HS-27A (cell line): Measurements from ENCODE around the gene CERT1.

Experiments
- DNase-seq: peaks from one replicate; pipeline ENCODE4 v3.0.0-alpha.2; 2012; ENCODE audit warnings: low read depth, missing footprints

CERT1 gene

GRCh38 chr5:75389430-75389829 is 122.0 kb downstream of the CERT1 start:
- no peak for DNase-seq

DNA sequence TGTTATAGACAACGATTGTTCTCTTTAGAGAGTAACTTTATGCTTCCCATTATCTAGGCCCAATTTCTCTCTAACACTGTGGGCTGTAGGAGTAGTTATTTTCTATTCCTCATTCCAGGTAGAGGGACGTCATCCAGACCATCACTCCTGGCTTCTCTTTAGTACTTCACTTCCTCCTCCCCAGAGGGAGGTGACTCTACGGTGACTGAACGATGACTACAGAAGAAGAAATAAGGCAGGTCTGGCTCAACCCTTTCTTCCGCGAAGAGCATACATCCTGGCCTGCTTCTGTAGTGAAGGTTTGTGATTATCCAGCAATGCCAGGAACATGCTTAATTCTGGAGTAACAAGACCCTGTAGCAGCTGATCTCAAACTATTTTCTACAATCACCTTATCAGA is 123.6 kb downstream of the CERT1 start:
- no peak for DNase-seq

DNA sequence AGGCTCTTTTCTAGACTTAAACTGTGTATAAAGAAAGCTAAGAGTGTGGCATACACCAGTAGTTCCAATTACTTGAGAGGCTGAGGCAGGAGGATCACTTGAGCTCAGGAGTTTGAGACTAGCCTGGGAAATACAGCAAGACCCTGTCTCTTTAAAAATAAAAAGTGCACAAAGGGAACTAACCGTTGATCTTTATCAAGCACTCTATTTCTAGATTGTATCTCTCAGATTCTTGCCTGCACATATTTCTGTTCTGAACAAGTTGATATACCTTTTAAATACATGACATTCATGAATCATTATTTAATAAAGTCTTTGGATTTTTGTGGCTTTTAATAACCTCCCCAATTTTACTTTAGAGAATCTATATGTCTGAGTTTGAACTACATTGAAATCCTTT is 127.2 kb downstream of the CERT1 start:
- DNase-seq = no peak

DNA sequence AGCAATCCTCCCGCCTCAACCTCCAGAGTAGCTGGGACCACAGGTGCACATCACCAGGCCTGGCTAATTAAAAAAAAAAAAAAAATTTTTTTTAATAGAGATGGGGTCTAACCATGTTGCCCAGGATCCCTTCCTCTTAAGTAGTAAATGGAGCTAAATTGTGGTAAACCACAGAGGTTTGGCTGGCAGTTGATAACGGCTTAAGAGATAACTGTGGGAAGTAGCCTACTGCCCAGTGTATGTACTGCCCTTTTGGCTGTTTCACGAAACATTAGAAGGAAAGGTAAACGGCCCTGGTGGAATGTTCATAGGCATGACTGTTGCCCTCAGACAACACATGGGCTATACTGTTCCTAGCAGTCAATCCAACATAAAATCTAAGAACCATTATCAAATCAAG is 130.0 kb downstream of the CERT1 start:
- DNase-seq = no peak

- DNase-seq = no peak
Measured at GRCh38 chr5:75380099-75380498, 131.3 kb downstream of the CERT1 start.

- DNase-seq = no peak
Measured at GRCh38 chr5:75375414-75375813, 136.0 kb downstream of the CERT1 start.

GRCh38 chr5:75374394-75374814 is 137.0 kb downstream of the CERT1 start:
- DNase-seq = no peak

GRCh38 chr5:75373862-75374261 is 137.6 kb downstream of the CERT1 start:
- no peak for DNase-seq

DNA sequence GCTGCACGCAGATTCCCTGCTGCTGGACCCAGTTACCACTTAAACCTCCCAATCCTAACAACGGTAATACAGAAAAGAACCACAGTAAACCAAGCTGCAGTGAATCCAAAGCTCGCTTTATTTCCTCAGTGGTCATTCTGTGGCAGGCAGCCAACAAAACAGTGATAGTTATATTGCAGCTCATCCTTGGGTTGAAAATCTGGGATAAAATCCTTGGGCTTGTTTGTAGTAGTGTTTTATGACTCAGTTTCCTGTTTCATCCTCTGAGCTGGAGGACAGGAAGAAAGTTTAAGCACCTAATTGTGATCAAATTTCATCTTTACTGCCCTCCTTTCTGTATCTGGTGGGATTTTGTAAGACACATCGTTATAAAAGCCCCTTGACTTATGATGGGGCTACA is 143.0 kb downstream of the CERT1 start:
- no peak for DNase-seq

GRCh38 chr5:75367401-75367800 is 144.0 kb downstream of the CERT1 start:
- DNase-seq = no peak

- DNase-seq = no peak
Measured at GRCh38 chr5:75366787-75367186, 144.6 kb downstream of the CERT1 start.

GRCh38 chr5:75365740-75366139 is 145.7 kb downstream of the CERT1 start:
- no peak for DNase-seq

GRCh38 chr5:75364571-75365280 is 146.7 kb downstream of the CERT1 start:
- no peak for DNase-seq

GRCh38 chr5:75363726-75364495 is 147.5 kb downstream of the CERT1 start:
- DNase-seq = no peak

- DNase-seq = no peak
Measured at GRCh38 chr5:75363111-75363510, 148.3 kb downstream of the CERT1 start.

DNA sequence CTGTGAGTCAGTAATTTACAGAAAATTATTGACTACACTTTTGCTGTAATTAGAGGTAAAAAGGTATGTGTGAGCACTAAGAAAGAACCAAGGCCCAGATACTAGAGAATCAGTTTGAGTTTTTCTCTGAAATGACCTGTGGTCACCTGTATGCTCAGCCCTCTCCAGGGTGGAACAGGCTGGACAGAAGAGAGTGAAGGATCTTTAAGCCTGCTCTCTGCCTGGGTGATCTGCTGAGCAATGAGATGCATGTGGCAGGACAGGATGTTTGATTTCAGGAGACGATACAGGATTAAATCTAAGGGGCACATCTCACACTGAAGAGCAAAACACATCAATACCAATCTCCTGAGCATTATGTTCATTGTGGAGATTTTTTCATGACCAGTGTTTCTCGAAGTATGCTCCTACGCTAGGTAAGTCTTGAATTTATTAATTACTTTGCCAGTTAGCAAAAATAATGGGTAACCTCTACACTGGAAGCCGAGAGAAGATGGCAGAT is 148.9 kb downstream of the CERT1 start:
- DNase-seq = no peak

DNA sequence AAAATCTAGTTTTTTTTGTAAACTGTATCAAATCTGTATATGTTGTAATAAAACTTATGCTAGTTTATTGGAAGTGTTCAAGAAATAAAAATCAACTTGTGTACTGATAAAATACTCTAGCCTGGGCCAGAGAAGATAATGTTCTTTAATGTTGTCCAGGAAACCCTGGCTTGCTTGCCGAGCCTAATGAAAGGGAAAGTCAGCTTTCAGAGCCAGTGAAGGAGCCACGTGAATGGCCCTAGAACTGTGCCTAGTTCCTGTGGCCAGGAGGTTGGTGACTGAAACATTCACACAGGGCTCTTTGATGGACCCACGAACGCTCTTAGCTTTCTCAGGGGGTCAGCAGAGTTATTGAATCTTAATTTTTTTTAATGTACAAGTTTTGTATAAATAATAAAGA is 150.1 kb downstream of the CERT1 start:
- no peak for DNase-seq

- DNase-seq = no peak
Measured at GRCh38 chr5:75358117-75358516, 153.3 kb downstream of the CERT1 start.

DNA sequence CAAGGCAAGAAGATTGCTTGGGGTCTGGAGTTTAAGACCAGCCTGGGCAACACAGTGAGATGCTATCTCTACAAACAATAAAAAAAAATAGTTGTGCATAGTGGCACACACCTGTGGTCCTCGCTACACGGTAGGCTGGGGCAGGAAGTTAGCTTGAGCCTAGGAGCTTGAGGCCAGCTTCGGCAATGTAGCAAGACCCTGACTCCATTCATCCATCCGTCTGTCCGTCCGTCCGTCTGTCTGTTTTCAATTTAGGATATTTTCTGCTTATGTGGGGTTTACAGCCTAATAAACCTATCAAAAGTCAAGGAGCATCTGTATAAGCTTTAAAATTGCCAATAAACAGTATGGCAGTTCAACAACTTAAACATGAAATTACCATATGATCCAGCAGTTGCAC is 154.7 kb downstream of the CERT1 start:
- DNase-seq = no peak

DNA sequence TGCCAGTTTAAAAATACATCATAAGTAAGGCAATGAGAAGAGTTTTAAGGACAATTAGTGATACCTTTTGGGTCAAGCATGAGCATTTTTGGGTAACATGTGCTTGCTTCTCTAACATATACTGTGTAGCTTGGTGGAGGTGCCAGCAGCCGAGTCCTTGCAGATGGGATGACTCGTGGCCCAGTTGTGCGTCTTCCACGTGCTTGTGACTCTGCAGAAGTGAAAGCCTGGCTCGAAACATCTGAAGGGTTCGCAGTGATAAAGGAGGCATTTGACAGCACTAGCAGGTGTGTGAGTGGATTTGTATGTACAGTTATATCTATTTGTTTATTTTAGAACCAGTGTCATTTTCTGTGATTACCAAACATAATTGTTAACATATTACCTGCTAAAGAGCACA is 156.2 kb downstream of the CERT1 start:
- DNase-seq = no peak

- no peak for DNase-seq
Measured at GRCh38 chr5:75351139-75351926, 160.1 kb downstream of the CERT1 start.

- no peak for DNase-seq
Measured at GRCh38 chr5:75349663-75350062, 161.8 kb downstream of the CERT1 start.

DNA sequence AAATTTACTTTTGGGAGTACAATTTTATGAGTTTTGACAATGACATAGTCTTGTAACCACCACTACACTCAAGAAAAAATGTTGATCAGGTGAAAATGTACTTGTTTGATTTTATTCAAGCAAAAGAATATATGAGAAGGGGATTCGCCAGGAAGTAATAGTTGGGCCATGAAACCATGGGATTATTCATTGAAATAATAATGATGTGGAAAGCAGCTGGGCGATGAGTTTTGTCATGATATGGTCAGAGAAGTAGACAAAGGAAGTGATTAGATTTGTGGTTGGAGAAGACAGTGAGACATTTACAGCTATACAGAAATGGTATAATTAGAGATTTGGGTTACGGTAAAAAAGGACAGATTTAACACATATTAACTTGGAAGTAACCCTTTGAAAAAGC is 163.2 kb downstream of the CERT1 start:
- no peak for DNase-seq
